GM12878 (cell line): Measurements from ENCODE around the gene OR2A5. TPM values are rescaled to one million over a fixed set of nuclear protein-coding genes. Genes with fewer than 3 reads are reported as not detected.

Experiments used
- ATAC-seq: fragments of 200-7000 bp; cut with Tn5 transposase; 3 replicates; pipeline ENCODE4 v1.9.1; 2020; ENCODE audit warnings: mild to moderate bottlenecking, moderate library complexity
- BruUV-seq: library from RNA; stranded (reverse); fragments of 400-500 nt; replicated peaks from 2 replicates; lab custom pipeline; 2021; lab: Mats Ljungman, UMichigan
- CTCF ChIA-PET: fragments of 300-600 bp; sonication (Branson Sonifier 250); formaldehyde crosslinking; extraction: SDS; loops from one replicate; lab custom pipeline; 2021; ENCODE audit warnings: inconsistent platforms; lab: Yijun Ruan, JAX
- POLR2A ChIA-PET: fragments of 350-600 bp; formaldehyde crosslinking; extraction: SDS; loops from one replicate; lab custom pipeline; 2021; ENCODE audit warnings: inconsistent platforms; lab: Charles Lee
- RAD21 ChIA-PET: fragments of 300-600 bp; sonication (Branson Sonifier 250); formaldehyde crosslinking; loops from one replicate; lab custom pipeline; 2023; ENCODE audit warnings: antibody characterized with exemption; ENCODE audit not compliant: unreplicated experiment; lab: Charles Lee
- SMC1A ChIA-PET: fragments of 300-600 bp; sonication (Branson Sonifier 250); formaldehyde crosslinking; loops from one replicate; lab custom pipeline; 2023; ENCODE audit not compliant: unreplicated experiment, uncharacterized antibody; lab: Charles Lee
- DNase-seq: peaks from one replicate; pipeline ENCODE4 v3.0.0-alpha.2; 2011; ENCODE audit warnings: low read depth, low spot score
- FAIRE-seq: peaks from 3 replicates; lab custom pipeline; 2011; peaks lifted over from hg19 to GRCh38; lab: Jason Lieb, UNC
- H2AFZ ChIP-seq: 2 replicates; pipeline ENCODE4 v1.6.0; 2011; ENCODE audit warnings: low read depth, low read length, control low read depth; ENCODE audit not compliant: control insufficient read depth
- H3K27ac ChIP-seq: 2 replicates; pipeline ENCODE4 v1.5.1; 2011; ENCODE audit warnings: control low read depth; ENCODE audit not compliant: control insufficient read depth, insufficient read depth
- H3K27me3 ChIP-seq, 2 experiments: replicated peaks in 1 of 2; 2 replicates each; pipeline versions ENCODE4 v1.6.0 to v1.6.1; 2011; ENCODE audit warnings: low read length in 1 of 2; ENCODE audit not compliant: control insufficient read depth in 2 of 2, insufficient read depth in 2 of 2
- H3K36me3 ChIP-seq, 2 experiments: 2 replicates each; pipeline ENCODE4 v1.5.1; 2011; ENCODE audit warnings: low read length in 1 of 2; ENCODE audit not compliant: control insufficient read depth in 2 of 2, insufficient read depth in 2 of 2
- H3K4me1 ChIP-seq: 2 replicates; pipeline ENCODE4 v1.6.1; 2011; ENCODE audit warnings: mild to moderate bottlenecking, low read length, moderate library complexity, mixed read lengths; ENCODE audit not compliant: control insufficient read depth, insufficient read depth
- H3K4me2 ChIP-seq: 2 replicates; pipeline ENCODE4 v1.6.0; 2011; ENCODE audit warnings: control low read depth; ENCODE audit not compliant: control insufficient read depth, insufficient read depth
- H3K4me3 ChIP-seq: fragments of 200-600 bp; sonication (generic); 2 replicates; pipeline ENCODE4 v1.5.1; 2016
- H3K79me2 ChIP-seq: 2 replicates; pipeline ENCODE4 v1.6.0; 2011; ENCODE audit warnings: low read length; ENCODE audit not compliant: control insufficient read depth, insufficient read depth
- H3K9ac ChIP-seq: 2 replicates; pipeline ENCODE4 v1.8.0; 2011; ENCODE audit warnings: low read length, control low read depth, mixed read lengths; ENCODE audit not compliant: control insufficient read depth, insufficient read depth
- H3K9me3 ChIP-seq: replicated peaks from 3 replicates; pipeline ENCODE4 v1.5.1; 2011; ENCODE audit warnings: mild to moderate bottlenecking, low read length; ENCODE audit not compliant: control insufficient read depth, insufficient read depth
- H4K20me1 ChIP-seq: 2 replicates; pipeline ENCODE4 v1.6.0; 2011; ENCODE audit not compliant: control insufficient read depth, insufficient read depth
- GATAD2B ChIP-seq: fragments of 450-650 bp; conservative IDR thresholded peaks from 2 replicates; pipeline ENCODE4 v1.6.1; 2017; ENCODE audit warnings: low read depth, mild to moderate bottlenecking, moderate library complexity
- HDAC6 ChIP-seq: fragments of 200-600 bp; sonication (generic); IDR thresholded peaks from one replicate; pipeline ENCODE4 v1.8.0; 2017; ENCODE audit warnings: antibody characterized with exemption; ENCODE audit not compliant: unreplicated experiment
- LARP7 ChIP-seq: fragments of 450-650 bp; IDR thresholded peaks from 2 replicates; pipeline ENCODE4 v1.6.1; 2017; ENCODE audit warnings: mild to moderate bottlenecking
- PBX3 ChIP-seq: IDR thresholded peaks from 2 replicates; pipeline ENCODE4 v1.6.1; 2011; ENCODE audit warnings: mild to moderate bottlenecking, low read depth, low read length, moderate library complexity; ENCODE audit not compliant: insufficient replicate concordance
- PKNOX1 ChIP-seq: fragments of 450-650 bp; IDR thresholded peaks from 2 replicates; pipeline ENCODE4 v1.6.1; 2016; ENCODE audit warnings: mild to moderate bottlenecking
- RBBP5 ChIP-seq: fragments of 200-600 bp; sonication (generic); conservative IDR thresholded peaks from 2 replicates; pipeline ENCODE4 v1.6.1; 2016
- STAT3 ChIP-seq: IDR thresholded peaks from 2 replicates; pipeline ENCODE4 v1.6.1; 2011; ENCODE audit warnings: low read depth, low read length, improper control_type of control experiment
- TAF1 ChIP-seq: IDR thresholded peaks from 2 replicates; pipeline ENCODE4 v1.6.1; 2011; ENCODE audit warnings: mild to moderate bottlenecking, low read depth, low read length, borderline replicate concordance
- ZBTB40 ChIP-seq: fragments of 450-650 bp; IDR thresholded peaks from 2 replicates; pipeline ENCODE4 v1.6.1; 2016; ENCODE audit warnings: mild to moderate bottlenecking, moderate library complexity, borderline replicate concordance
- ZNF207 ChIP-seq: fragments of 450-650 bp; IDR thresholded peaks from 2 replicates; pipeline ENCODE4 v1.6.1; 2014; ENCODE audit warnings: antibody characterized with exemption, mild to moderate bottlenecking, borderline replicate concordance
- ZNF622 ChIP-seq: fragments of 450-650 bp; IDR thresholded peaks from 2 replicates; pipeline ENCODE4 v1.6.1; 2017; ENCODE audit warnings: mild to moderate bottlenecking, inconsistent platforms
- WGBS: methylation state at CpG from one replicate; pipeline ENCODE4 v1.1.6; 2016; ENCODE audit warnings: low lambda C conversion rate; ENCODE audit not compliant: insufficient replicate concordance, insufficient coverage; ENCODE audit errors: missing lambda C conversion rate; 5-methylcytosine and 5-hydroxymethylcytosine counted together
- in situ Hi-C: fragments of 300-500 bp; cut with MboI; formaldehyde crosslinking; loops from 9 replicates; pipeline ENCODE4 v1.14.3; 2018; ENCODE audit warnings: mixed read lengths
- intact Hi-C: fragments of 100-400 bp; cut with micrococcal nuclease; formaldehyde crosslinking; loops from one replicate; pipeline ENCODE4 v1.14.2; 2022; ENCODE audit not compliant: unreplicated experiment
- polyA plus RNA-seq, 11 experiments: library from polyadenylated mRNA; depleted of rRNA in 4 of 11; unstranded in 6 of 11; stranded (reverse) in 5 of 11; fragments of >200 nt; fragmentation: Nextera tagmentation in 4 of 11; fragmentation: Illumina TruSeq in 1 of 11; extraction: Ambion mirVana in 4 of 11; extraction: Trizol in 1 of 11; gene quantifications; 1 replicate in 1 of 11; 2 replicates in 10 of 11; pipeline versions ENCODE4 v1.2.1 to v1.2.3, GENCODE V29; 2011 to 2016; ENCODE audit warnings: inconsistent platforms in 2 of 11, missing spikeins in 2 of 11, low read depth in 1 of 11
- total RNA-seq, 4 experiments: library from RNA; depleted of rRNA in 3 of 4; stranded (reverse); fragments of >200 nt in 3 of 4; fragmentation: Illumina TruSeq in 1 of 4; extraction: Trizol in 1 of 4; gene quantifications; 2 replicates each; pipeline versions ENCODE4 v1.2.1 to v1.2.3, GENCODE V29; 2013 to 2021

The OR2A5 gene
- total and polyA plus RNA-seq, 10 of the 15 experiments (the other 5 are each of a cell fraction or from before 2014, with no cell fraction given): 0.19 TPM; not detected in 9

- WGBS: 23% methylated on average over 4 of the region's 4 CpGs
- SMC1A ChIA-PET: no interaction called here
- CTCF ChIA-PET: no interaction called here
Observed at GRCh38 chr7:144018065-144018464, 30.7 kb upstream of the OR2A5 start.

GRCh38 chr7:144019457-144019856, 29.3 kb upstream of the OR2A5 start:
- H4K20me1 ChIP-seq: no peaks in the 10 kb centered on the region
- no peak overlapping the region for H3K27ac ChIP-seq
- intact Hi-C loops (no loop called here), in situ Hi-C loops (no loop called here)
- ChIA-PET CTCF (no interaction called here), POLR2A (interaction anchor here (1.1 kb wide), 1 partner anchor 13 kb away, joined by 3 read pairs; no protein-coding TSS in a partner anchor), RAD21 (no interaction called here), SMC1A (no interaction called here)
- no peaks in the 10 kb centered on the region for H3K36me3 ChIP-seq
- H2AFZ ChIP-seq: no peak overlapping the region
- no peaks in the 10 kb centered on the region for H3K79me2 ChIP-seq
- no peaks in the 10 kb centered on the region for H3K4me1 ChIP-seq
- DNase-seq (no peak), FAIRE-seq (no peak), ATAC-seq (peak; percentile 41)
- no peak overlapping the region for H3K4me3 ChIP-seq
- TF ChIP-seq RBBP5 (no peak), HDAC6 (no peak), GATAD2B (no peak), STAT3 (no peak), ZBTB40 (no peak), PKNOX1 (no peak), ZNF207 (no peak), PBX3 (no peak), ZNF622 (no peak), TAF1 (no peak)
- H3K4me2 ChIP-seq: no peak overlapping the region
- WGBS: 2% methylated on average over 2 of the region's 2 CpGs
- H3K9me3 ChIP-seq: no peaks in the 10 kb centered on the region
- no peak overlapping the region for H3K9ac ChIP-seq
- no peaks in the 10 kb centered on the region for H3K27me3 ChIP-seq
- BruUV-seq: no TSS peak

More at GRCh38 chr7:144018065-144018464, 30.7 kb upstream of the OR2A5 start:
- Histone ChIP-seq H3K9me3 (no peaks in the 10 kb centered on the region), H2AFZ (no peak overlapping the region), H4K20me1 (no peaks in the 10 kb centered on the region), H3K27ac (no peak overlapping the region), H3K79me2 (no peaks in the 10 kb centered on the region), H3K4me1 (no peaks in the 10 kb centered on the region), H3K4me3 (no peak overlapping the region), H3K4me2 (no peak overlapping the region), H3K9ac (no peak overlapping the region), H3K36me3 (no peaks in the 10 kb centered on the region), H3K27me3 (no peaks in the 10 kb centered on the region)
- in situ Hi-C loops (no loop called here), intact Hi-C loops (no loop called here)
- ChIA-PET POLR2A (no interaction called here), RAD21 (no interaction called here)
- BruUV-seq: no TSS peak
- TF ChIP-seq LARP7: no peak
- DNase-seq (no peak), ATAC-seq (no peak), FAIRE-seq (no peak)
